Duodenal mucosa (tissue), 2 donors: ENCODE results near the gene DAND5.

ENCODE experiments used
- H3K27ac ChIP-seq: one replicate; pipeline ENCODE4 v1.7.0; 2013; ENCODE audit warnings: low read depth, low read length
- H3K27me3 ChIP-seq, 2 donors: one replicate each; pipeline ENCODE4 v1.7.0; 2013; ENCODE audit warnings: low read length in 2 of 2, control low read depth in 1 of 2; ENCODE audit not compliant: insufficient read depth in 2 of 2, control insufficient read depth in 1 of 2
- H3K36me3 ChIP-seq, 2 donors: one replicate each; pipeline ENCODE4 v1.7.0; 2013; ENCODE audit warnings: low read length in 2 of 2, control low read depth in 1 of 2; ENCODE audit not compliant: insufficient read depth in 2 of 2, control insufficient read depth in 1 of 2
- H3K4me1 ChIP-seq, 2 donors: one replicate each; pipeline ENCODE4 v1.7.0; 2013; ENCODE audit warnings: low read length in 2 of 2, control low read depth in 1 of 2; ENCODE audit not compliant: insufficient read depth in 2 of 2, control insufficient read depth in 1 of 2
- H3K4me3 ChIP-seq, 2 donors: one replicate each; pipeline ENCODE4 v1.7.0; 2013; ENCODE audit warnings: low read length in 2 of 2, low read depth in 1 of 2
- H3K9ac ChIP-seq, 2 donors: one replicate each; pipeline ENCODE4 v1.7.0; 2013; ENCODE audit warnings: low read length in 2 of 2, low read depth in 1 of 2
- H3K9me3 ChIP-seq, 2 donors: one replicate each; pipeline ENCODE4 v1.7.0; 2013; ENCODE audit warnings: low read length in 2 of 2, control low read depth in 1 of 2; ENCODE audit not compliant: control insufficient read depth in 1 of 2

The DAND5 gene

DNA sequence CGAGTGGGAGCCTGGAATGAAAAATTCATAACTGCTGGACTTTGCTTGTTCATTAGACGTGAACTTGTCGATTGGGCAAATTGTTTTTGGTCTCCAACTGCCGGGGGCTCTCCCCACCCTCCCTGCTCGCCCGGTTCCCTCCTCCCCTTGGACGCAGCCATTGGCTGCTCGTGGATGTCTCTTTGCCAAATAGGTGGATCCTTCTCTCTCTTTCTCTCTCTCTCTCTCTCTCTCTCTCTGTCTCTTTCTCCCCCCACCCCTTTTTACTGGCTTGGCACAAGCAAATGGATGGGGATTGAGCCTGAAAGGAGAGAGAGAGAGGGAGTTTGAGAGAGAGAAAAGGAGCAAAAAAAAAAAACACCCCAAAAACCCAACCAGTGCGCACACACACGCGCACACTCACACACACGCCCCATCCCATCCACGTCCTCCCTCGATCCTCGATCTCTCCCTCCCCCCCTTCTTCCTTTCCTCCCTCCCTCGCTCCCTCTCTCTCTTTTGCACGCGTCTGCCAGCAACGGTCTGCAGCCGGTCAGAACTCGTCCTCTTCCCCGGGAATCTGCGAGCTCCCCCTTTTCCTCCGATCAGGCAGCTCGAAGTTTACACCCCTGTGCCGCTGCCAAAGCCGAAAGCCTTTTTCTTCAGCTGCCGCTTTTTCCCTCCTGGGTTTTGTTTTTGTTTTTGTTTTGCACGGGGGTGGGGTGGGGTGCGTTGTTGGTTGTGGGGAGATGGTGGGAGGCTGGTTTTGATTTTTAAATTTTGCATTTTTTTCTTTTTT, 53.7 kb downstream of the DAND5 start:
- Histone ChIP-seq H3K27me3 (no peaks in the 10 kb centered on the region), H3K9me3 (no peaks in the 10 kb centered on the region), H3K36me3 (peaks cover 0 to under 1% of the 10 kb centered on the region in 2 donors), H3K4me3 (peak overlapping the region; percentile 63 to 72), H3K27ac (peak overlapping the region; percentile 76), H3K4me1 (peaks cover 57 to 60% of the 10 kb centered on the region in 2 donors), H3K9ac (peak overlapping the region; percentile 60 to 69)

- H3K9ac ChIP-seq, result peak overlapping the region in 1 of 2 donors; percentile 60
- peaks cover 0 to 7% of the 10 kb centered on the region in 2 donors for H3K36me3 ChIP-seq
- no peaks in the 10 kb centered on the region for H3K27me3 ChIP-seq
- H3K4me3 ChIP-seq, result peak overlapping the region; percentile 63 to 72
- H3K4me1 ChIP-seq, result peaks cover 54 to 56% of the 10 kb centered on the region in 2 donors
- no peaks in the 10 kb centered on the region for H3K9me3 ChIP-seq
- H3K27ac ChIP-seq, result no peak overlapping the region
Measured at GRCh38 chr19:13023656-13024055, 54.3 kb downstream of the DAND5 start.
